Heart left ventricle (tissue), 16 donors: ENCODE data around the gene PLCB1. TPM values are rescaled to one million over a fixed set of nuclear protein-coding genes. Genes with fewer than 3 reads are reported as not detected.

ENCODE experiments used
- ATAC-seq, 4 donors: fragments of 200-7000 bp; cut with Tn5 transposase; one replicate each; pipeline ENCODE4 v1.9.1; 2020 to 2022; ENCODE audit warnings: moderate library complexity in 4 of 4, mild to moderate bottlenecking in 3 of 4, moderate number of reproducible peaks in 1 of 4
- DNase-seq, 5 donors: peaks; one replicate each; pipeline ENCODE4 v3.0.0-alpha.2; 2020
- H3K27ac ChIP-seq, 12 donors: fragments of 200-600 bp; sonication (generic) in 4 of 12; one replicate each; pipeline versions ENCODE4 v1.5.0 to v1.8.0; 2016 to 2022; ENCODE audit warnings: mild to moderate bottlenecking in 2 of 12
- H3K27me3 ChIP-seq, 9 donors: fragments of 200-600 bp; sonication (generic) in 2 of 9; one replicate each; pipeline versions ENCODE4 v1.5.1 to v1.8.0; 2016 to 2022; ENCODE audit warnings: mild to moderate bottlenecking in 3 of 9
- H3K36me3 ChIP-seq, 9 donors: fragments of 200-600 bp; sonication (generic) in 2 of 9; one replicate each; pipeline versions ENCODE4 v1.5.0 to v1.8.0; 2018 to 2022; ENCODE audit warnings: mild to moderate bottlenecking in 2 of 9
- H3K4me1 ChIP-seq, 12 donors: fragments of 200-600 bp; sonication (generic) in 4 of 12; one replicate each; pipeline versions ENCODE4 v1.5.0 to v1.8.0; 2016 to 2022; ENCODE audit warnings: mild to moderate bottlenecking in 3 of 12
- H3K4me3 ChIP-seq, 12 donors: fragments of 200-600 bp; sonication (generic) in 4 of 12; one replicate each; pipeline versions ENCODE4 v1.5.0 to v1.8.0; 2017 to 2022; ENCODE audit warnings: mild to moderate bottlenecking in 9 of 12, moderate library complexity in 4 of 12
- H3K9me3 ChIP-seq, 12 donors: fragments of 200-600 bp; sonication (generic) in 4 of 12; one replicate each; pipeline versions ENCODE4 v1.5.0 to v1.8.0; 2016 to 2022; ENCODE audit warnings: mild to moderate bottlenecking in 1 of 12
- CTCF ChIP-seq, 12 donors: fragments of 200-600 bp; sonication (generic) in 4 of 12; IDR thresholded peaks; one replicate each; pipeline versions ENCODE4 v1.5.0 to v1.8.0; 2018 to 2022; ENCODE audit warnings: antibody characterized with exemption in 12 of 12, mild to moderate bottlenecking in 5 of 12
- POLR2A ChIP-seq, 2 donors: fragments of 450-650 bp; IDR thresholded peaks; one replicate each; pipeline ENCODE4 v1.6.1; 2017; ENCODE audit warnings: antibody characterized with exemption in 2 of 2, mild to moderate bottlenecking in 2 of 2, moderate library complexity in 2 of 2
- WGBS, 4 donors: extraction: QIAGEN DNeasy Blood & Tissue Kit in 2 of 4; methylation state at CpG; one replicate each; pipeline versions ENCODE4 v1.1.5 to v1.1.7; 2013 to 2018; 5-methylcytosine and 5-hydroxymethylcytosine counted together
- intact Hi-C, 10 donors: fragments of 100-400 bp; cut with DNase I; formaldehyde crosslinking; loops; one replicate each; pipeline versions ENCODE4 v1.11.1 to v1.14.2; 2022
- polyA plus RNA-seq, 2 donors: library from polyadenylated mRNA; stranded (reverse); fragments of 200-250 nt; gene quantifications; one replicate each; pipeline ENCODE4 v1.2.3, GENCODE V29; 2013
- total RNA-seq, 9 donors: library from RNA; depleted of rRNA in 2 of 9; stranded (reverse); fragments of >200 nt in 2 of 9; fragmentation: NEBNext Ultra II Directional in 3 of 9; extraction: Animal tissue kit (Norgen Biotek cat#: 25700) in 3 of 9; gene quantifications; one replicate each; pipeline versions ENCODE4 v1.1.0 to v1.2.4, GENCODE V29; 2016 to 2023
- donor health status: ischemic (EF 13 %, LVEDD 7.1; RV severe dilation, severe dysfunction).
- donor health status: healthy with polysubstance abuse.
- donor health status: DM: no; HTN: yes; CAD: no.
- donor health status: DM: no; HTN: no; CAD: no.
- donor health status: ischemic (EF 25% LVEDD 6.9; RV normal size, moderate dysfunction).
- donor health status: ischemic (EF 25% LVEDD 5.7; RV mildly dilated, moderate dysfunction).
- donor health status: healthy.
- donor health status: DM: yes; HTN: yes; CAD: no.
- donor health status: ischemic (EF 35%, LVEDD 5.7; RV mildly dilated, moderate dysfunction).
- donor health status: nonischemic (EF 11% LVEDD 7.7; RV severe dilation, severe dysfunction).
- donor health status: DM: yes; HTN: yes; CAD: no.
- donor health status: PGD.
- donor health status: ischemic (EF 29% LVEDD 5.4; RV normal size, mild dysfunction).
- donor health status: nonischemic (EF 23%, LVEDD 6.1; RV moderate dilation, normal function).

The PLCB1 gene
- total and polyA plus RNA-seq, 11 donors, result 2.5 to 12.1 (median 7.4) TPM

- ATAC-seq (no peak), DNase-seq (no peak)
- TF ChIP-seq CTCF (IDR thresholded peaks at IDR 0.05) (no peak), POLR2A (IDR thresholded peaks at IDR 0.05) (no peak)
- intact Hi-C loops, result loop anchor here in 1 of 10 donors (10.0 kb wide), 1 partner anchor 63 kb away; no protein-coding TSS in a partner anchor
- Histone ChIP-seq H3K4me1 (peaks cover 0 to 15% (median 0%) of the 10 kb centered on the region in 12 donors), H3K9me3 (no peaks in the 10 kb centered on the region), H3K27ac (no peak overlapping the region), H3K36me3 (no peaks in the 10 kb centered on the region), H3K4me3 (no peak overlapping the region), H3K27me3 (no peaks in the 10 kb centered on the region)
- WGBS, 4 donors, result 73 to 83% (median 79%) methylated on average over 2 of the region's 2 CpGs
Observed at GRCh38 chr20:8571611-8572010, 439.5 kb downstream of the PLCB1 start.

GRCh38 chr20:8573686-8574085 is 441.6 kb downstream of the PLCB1 start:
- no peak for ATAC-seq
- intact Hi-C loops, result loop anchor here in 1 of 10 donors (10.0 kb wide), 1 partner anchor 61 kb away; no protein-coding TSS in a partner anchor
- Histone ChIP-seq H3K9me3 (no peaks in the 10 kb centered on the region), H3K36me3 (no peaks in the 10 kb centered on the region), H3K4me1 (peaks cover 0 to 18% (median 0%) of the 10 kb centered on the region in 12 donors), H3K4me3 (no peak overlapping the region), H3K27ac (no peak overlapping the region), H3K27me3 (no peaks in the 10 kb centered on the region)
- no peak for DNase-seq
- TF ChIP-seq POLR2A (IDR thresholded peaks at IDR 0.05), result no peak
- TF ChIP-seq CTCF (IDR thresholded peaks at IDR 0.05), result no peak

GRCh38 chr20:8575114-8575513 is 443.0 kb downstream of the PLCB1 start:
- 76 to 88% (median 85%) methylated on average over 3 of the region's 3 CpGs for WGBS, 4 donors
- Histone ChIP-seq H3K36me3 (no peaks in the 10 kb centered on the region), H3K9me3 (no peaks in the 10 kb centered on the region), H3K27ac (no peak overlapping the region), H3K4me1 (peaks cover 0 to 17% (median 0%) of the 10 kb centered on the region in 12 donors), H3K4me3 (no peak overlapping the region), H3K27me3 (no peaks in the 10 kb centered on the region)
- intact Hi-C loops, result loop anchor here in 1 of 10 donors (10.0 kb wide), 1 partner anchor 60 kb away; no protein-coding TSS in a partner anchor
- TF ChIP-seq POLR2A (IDR thresholded peaks at IDR 0.05), result no peak
- TF ChIP-seq CTCF (IDR thresholded peaks at IDR 0.05), result no peak
- DNase-seq (no peak), ATAC-seq (no peak)

GRCh38 chr20:8578161-8578865 is 446.2 kb downstream of the PLCB1 start:
- H3K36me3 ChIP-seq, result no peaks in the 10 kb centered on the region
- no peak overlapping the region for H3K27ac ChIP-seq
- DNase-seq (no peak), ATAC-seq (no peak)
- intact Hi-C loops, result loop anchor here in 1 of 10 donors (10.0 kb wide), 1 partner anchor 56 kb away; no protein-coding TSS in a partner anchor
- no peak for TF ChIP-seq CTCF (IDR thresholded peaks at IDR 0.05)
- 85 to 88% (median 87%) methylated on average over 3 of the region's 3 CpGs for WGBS, 4 donors
- H3K27me3 ChIP-seq, result no peaks in the 10 kb centered on the region
- no peak overlapping the region for H3K4me3 ChIP-seq
- H3K4me1 ChIP-seq, result peaks cover 0 to 5% (median 0%) of the 10 kb centered on the region in 12 donors
- no peaks in the 10 kb centered on the region for H3K9me3 ChIP-seq
